H1 (cell line): ENCODE measurements around the gene EFHC1. TPM values are rescaled to one million over a fixed set of nuclear protein-coding genes. Genes with fewer than 3 reads are reported as not detected.
A peak's percentile ranks its signal among the peaks of the same experiment; 100 is the strongest.

ENCODE experiments used
- CTCF ChIA-PET: fragments of 300-600 bp; sonication (Branson Sonifier 250); formaldehyde crosslinking; loops from one replicate; lab custom pipeline; 2021; ENCODE audit not compliant: partially characterized antibody; lab: Charles Lee
- POLR2A ChIA-PET: fragments of 300-600 bp; sonication (Branson Sonifier 250); formaldehyde crosslinking; loops from one replicate; lab custom pipeline; 2021; ENCODE audit warnings: inconsistent platforms; ENCODE audit not compliant: partially characterized antibody; lab: Charles Lee
- DNase-seq, 2 experiments: peaks; one replicate each; pipeline versions ENCODE4 v3.0.0 to v3.0.0-alpha.2; 2010 to 2022; ENCODE audit warnings: low spot score in 2 of 2, low read depth in 1 of 2, mixed read lengths in 1 of 2
- FAIRE-seq: peaks from 2 replicates; lab custom pipeline; 2011; peaks lifted over from hg19 to GRCh38; lab: Jason Lieb, UNC
- H2AFZ ChIP-seq: 2 replicates; pipeline ENCODE4 v1.8.1; 2012; ENCODE audit warnings: low read length, inconsistent platforms
- H2AK5ac ChIP-seq: 2 replicates; pipeline ENCODE4 v1.6.1; 2013; ENCODE audit warnings: low read depth, low read length
- H2BK120ac ChIP-seq: replicated peaks from 2 replicates; pipeline ENCODE3; 2013; ENCODE audit warnings: low read depth, low read length, inconsistent platforms
- H2BK12ac ChIP-seq: 2 replicates; pipeline ENCODE4 v1.6.1; 2013; ENCODE audit warnings: low read depth, low read length
- H2BK15ac ChIP-seq: 2 replicates; pipeline ENCODE4 v1.6.1; 2013; ENCODE audit warnings: low read length
- H2BK20ac ChIP-seq: 2 replicates; pipeline ENCODE4 v1.6.1; 2013; ENCODE audit warnings: low read length
- H2BK5ac ChIP-seq: 2 replicates; pipeline ENCODE4 v1.6.1; 2013; ENCODE audit warnings: low read depth, low read length
- H3K14ac ChIP-seq: 2 replicates; pipeline ENCODE4 v1.6.1; 2013; ENCODE audit warnings: inconsistent platforms; ENCODE audit not compliant: insufficient read length
- H3K18ac ChIP-seq: 2 replicates; pipeline ENCODE4 v1.6.1; 2013; ENCODE audit warnings: low read length; ENCODE audit errors: extremely low read depth
- H3K23ac ChIP-seq: 2 replicates; pipeline ENCODE4 v1.6.1; 2013; ENCODE audit warnings: inconsistent platforms; ENCODE audit not compliant: insufficient read length
- H3K23me2 ChIP-seq: 2 replicates; pipeline ENCODE4 v1.6.1; 2013; ENCODE audit warnings: low read depth, low read length
- H3K27ac ChIP-seq: 2 replicates; pipeline ENCODE4 v1.6.1; 2011; ENCODE audit warnings: low read depth, low read length, inconsistent platforms
- H3K27me3 ChIP-seq, 4 experiments: replicated peaks in 1 of 4; 1 replicate in 1 of 4; 2 replicates in 3 of 4; pipeline versions ENCODE4 v1.6.1 to v1.8.1; 2011 to 2013; ENCODE audit warnings: low read length in 3 of 4, mild to moderate bottlenecking in 3 of 4, inconsistent platforms in 2 of 4, mixed read lengths in 2 of 4, moderate library complexity in 1 of 4; ENCODE audit not compliant: control insufficient read depth in 3 of 4, insufficient read depth in 3 of 4; ENCODE audit errors: extremely low read depth in 1 of 4
- H3K36me3 ChIP-seq, 4 experiments: 2 replicates each; pipeline versions ENCODE4 v1.6.1 to v1.8.1; 2011 to 2013; ENCODE audit warnings: mild to moderate bottlenecking in 4 of 4, low read length in 3 of 4, moderate library complexity in 2 of 4, control low read depth in 1 of 4, inconsistent platforms in 1 of 4; ENCODE audit not compliant: insufficient read depth in 4 of 4, control insufficient read depth in 2 of 4
- H3K4ac ChIP-seq: replicated peaks from 2 replicates; pipeline ENCODE3; 2013; ENCODE audit warnings: low read length, low read depth, mixed read lengths, inconsistent platforms; ENCODE audit not compliant: insufficient read length
- H3K4me1 ChIP-seq, 4 experiments: replicated peaks in 1 of 4; 1 replicate in 1 of 4; 2 replicates in 3 of 4; pipeline versions ENCODE4 v1.6.1 to v1.8.1; 2011 to 2013; ENCODE audit warnings: low read length in 3 of 4, inconsistent platforms in 2 of 4, mixed read lengths in 1 of 4; ENCODE audit not compliant: insufficient read depth in 4 of 4, control insufficient read depth in 3 of 4
- H3K4me2 ChIP-seq, 2 experiments: 2 replicates each; pipeline versions ENCODE4 v1.6.1 to v1.8.1; 2011 to 2013; ENCODE audit warnings: low read depth in 2 of 2, low read length in 2 of 2, control low read depth in 1 of 2, inconsistent platforms in 1 of 2, mild to moderate bottlenecking in 1 of 2; ENCODE audit not compliant: insufficient read depth in 1 of 2
- H3K4me3 ChIP-seq, 4 experiments: fragments of 200-600, 300-600 bp in 1 of 4; sonication (generic), shearing (Covaris generic), sonication (Bioruptor Twin) in 1 of 4; 2 replicates each; pipeline versions ENCODE4 v1.5.1 to v1.8.1; 2011 to 2016; ENCODE audit warnings: low read length in 4 of 4, low read depth in 3 of 4, control low read depth in 2 of 4, inconsistent platforms in 2 of 4, mild to moderate bottlenecking in 2 of 4, mixed read lengths in 1 of 4, moderate library complexity in 1 of 4; ENCODE audit not compliant: insufficient read depth in 2 of 4; ENCODE audit errors: extremely low read depth in 1 of 4
- H3K56ac ChIP-seq: replicated peaks from 2 replicates; pipeline ENCODE3; 2013; ENCODE audit warnings: low read depth, mild to moderate bottlenecking, mixed read lengths, low read length, inconsistent platforms; ENCODE audit not compliant: insufficient read length
- H3K79me1 ChIP-seq: 2 replicates; pipeline ENCODE4 v1.6.1; 2013; ENCODE audit warnings: low read depth, low read length, control low read depth
- H3K79me2 ChIP-seq, 2 experiments: 2 replicates each; pipeline versions ENCODE4 v1.6.1 to v1.8.1; 2012 to 2013; ENCODE audit warnings: low read length in 2 of 2, mild to moderate bottlenecking in 2 of 2, inconsistent platforms in 1 of 2; ENCODE audit not compliant: insufficient read depth in 2 of 2, control insufficient read depth in 1 of 2
- H3K9ac ChIP-seq, 4 experiments: replicated peaks in 1 of 4; 1 replicate in 1 of 4; 2 replicates in 3 of 4; pipeline versions ENCODE4 v1.6.1 to v1.8.1; 2011 to 2013; ENCODE audit warnings: low read depth in 3 of 4, low read length in 3 of 4, control low read depth in 2 of 4, mild to moderate bottlenecking in 2 of 4, moderate library complexity in 2 of 4, inconsistent platforms in 1 of 4; ENCODE audit errors: extremely low read depth in 1 of 4
- H3K9me3 ChIP-seq, 2 experiments: 2 replicates each; pipeline versions ENCODE4 v1.6.1 to v1.8.1; 2012 to 2013; ENCODE audit warnings: mild to moderate bottlenecking in 2 of 2, moderate library complexity in 2 of 2, control low read depth in 1 of 2, inconsistent platforms in 1 of 2, low read depth in 1 of 2, low read length in 1 of 2, mixed read lengths in 1 of 2; ENCODE audit not compliant: insufficient read depth in 2 of 2
- H4K20me1 ChIP-seq, 2 experiments: replicated peaks in 1 of 2; 2 replicates each; pipeline versions ENCODE3 to v1.8.1; 2011 to 2013; ENCODE audit warnings: inconsistent platforms in 2 of 2, low read length in 2 of 2, mild to moderate bottlenecking in 1 of 2; ENCODE audit not compliant: insufficient read depth in 2 of 2, control insufficient read depth in 1 of 2
- H4K5ac ChIP-seq: 2 replicates; pipeline ENCODE4 v1.6.1; 2013; ENCODE audit warnings: low read length, low read depth, mixed read lengths, inconsistent platforms; ENCODE audit not compliant: insufficient read length
- H4K8ac ChIP-seq: 2 replicates; pipeline ENCODE4 v1.8.0; 2013; ENCODE audit warnings: mild to moderate bottlenecking, moderate library complexity, low read length, inconsistent platforms; ENCODE audit not compliant: insufficient read depth; ENCODE audit errors: extremely low read depth
- H4K91ac ChIP-seq: replicated peaks from 2 replicates; pipeline ENCODE3; 2013; ENCODE audit warnings: low read length, mixed read lengths, inconsistent platforms; ENCODE audit not compliant: insufficient read length
- CBX5 ChIP-seq: fragments of 300-800, 300-1000 bp; sonication (generic); IDR thresholded peaks from 2 replicates; pipeline ENCODE4 v1.7.1; 2016; ENCODE audit warnings: antibody characterized with exemption, low read length, low read depth
- EZH2 ChIP-seq: fragments of 200-600 bp; sonication (generic); IDR thresholded peaks from 2 replicates; pipeline ENCODE4 v1.7.1; 2012; ENCODE audit warnings: low read depth, mild to moderate bottlenecking, moderate library complexity, low read length, inconsistent platforms; ENCODE audit not compliant: severe bottlenecking
- KDM4A ChIP-seq: IDR thresholded peaks from one replicate; pipeline ENCODE4 v1.7.1; 2012; ENCODE audit warnings: low read depth, mild to moderate bottlenecking, moderate library complexity, low read length, inconsistent platforms; ENCODE audit not compliant: severe bottlenecking
- KDM5A ChIP-seq: fragments of 200-600 bp; IDR thresholded peaks from 2 replicates; pipeline ENCODE4 v1.7.1; 2012; ENCODE audit warnings: mild to moderate bottlenecking, low read length, inconsistent platforms, mixed read lengths
- NANOG ChIP-seq: IDR thresholded peaks from 2 replicates; pipeline ENCODE4 v1.6.1; 2011; ENCODE audit warnings: low read length, low read depth, mild to moderate bottlenecking, inconsistent platforms; ENCODE audit not compliant: insufficient read depth, poor library complexity, severe bottlenecking
- RFX5 ChIP-seq: IDR thresholded peaks from 2 replicates; pipeline ENCODE4 v1.6.1; 2011; ENCODE audit warnings: low read depth, low read length, improper control_type of control experiment, borderline replicate concordance
- SIN3A ChIP-seq, 2 experiments: IDR thresholded peaks in 1 of 2; conservative IDR thresholded peaks in 1 of 2; 2 replicates each; pipeline ENCODE4 v1.6.1; 2011 to 2012; ENCODE audit warnings: low read length in 2 of 2, improper control_type of control experiment in 1 of 2, low read depth in 1 of 2, mild to moderate bottlenecking in 1 of 2
- SP2 ChIP-seq: IDR thresholded peaks from 2 replicates; pipeline ENCODE4 v1.6.1; 2012; ENCODE audit warnings: mild to moderate bottlenecking, low read length, inconsistent platforms
- WGBS, 2 experiments: shearing (Covaris generic) in 1 of 2; methylation state at CpG; one replicate each; pipeline versions ENCODE4 v1.1.6 to v1.1.7; 2013 to 2015; ENCODE audit warnings: low lambda C conversion rate in 2 of 2, mixed read lengths in 2 of 2, inconsistent platforms in 1 of 2, low coverage in 1 of 2, missing lambda C conversion rate in 1 of 2; ENCODE audit not compliant: insufficient replicate concordance in 2 of 2, insufficient coverage in 1 of 2, insufficient read length in 1 of 2; ENCODE audit errors: extremely low coverage in 1 of 2, missing lambda C conversion rate in 1 of 2; 5-methylcytosine and 5-hydroxymethylcytosine counted together
- polyA plus RNA-seq, 7 experiments: library from polyadenylated mRNA; depleted of rRNA in 3 of 7; stranded (reverse) in 5 of 7; unstranded in 2 of 7; fragments of >200 nt in 5 of 7; fragments of 200-250 nt in 2 of 7; gene quantifications; 1 replicate in 5 of 7; 2 replicates in 1 of 7; 4 replicates in 1 of 7; pipeline versions ENCODE4 v1.2.1 to v1.2.3, GENCODE V29; 2011 to 2013; ENCODE audit warnings: missing spikeins in 2 of 7, mixed read lengths in 2 of 7
- total RNA-seq: library from RNA; stranded (reverse); fragmentation: NEBNext Ultra II Directional; extraction: Animal tissue kit (Norgen Biotek cat#: 25700); gene quantifications from 2 replicates; pipeline ENCODE4 v1.2.1, GENCODE V29; 2021

EFHC1 gene
- total and polyA plus RNA-seq, 2 of the 8 experiments (the other 6 are each of a cell fraction or from before 2014, with no cell fraction given) = 10.5 to 16.4 TPM

- Histone ChIP-seq H3K4ac (no peak overlapping the region), H4K20me1 (no peaks in the 10 kb centered on the region), H3K4me1 (peaks cover 0 to 2% (median 0%) of the 10 kb centered on the region in 4 experiments; a peak in 1 of 7 replicates), H4K8ac (no peak overlapping the region), H2BK120ac (no peak overlapping the region), H3K23ac (no peak overlapping the region), H3K9me3 (no peaks in the 10 kb centered on the region), H3K56ac (no peak overlapping the region), H2BK15ac (no peak overlapping the region), H3K36me3 (no peaks in the 10 kb centered on the region), H3K79me2 (no peaks in the 10 kb centered on the region), H3K27me3 (no peaks in the 10 kb centered on the region), H3K23me2 (no peaks in the 10 kb centered on the region), H3K14ac (no peak overlapping the region), H2BK20ac (no peak overlapping the region), H3K79me1 (no peaks in the 10 kb centered on the region), H2AFZ (no peak overlapping the region), H4K91ac (no peak overlapping the region), H4K5ac (no peak overlapping the region), H3K4me2 (no peak overlapping the region), H2BK12ac (no peak overlapping the region), H2AK5ac (no peak overlapping the region), H3K9ac (no peak overlapping the region), H3K27ac (no peak overlapping the region), H3K4me3 (no peak overlapping the region), H2BK5ac (no peak overlapping the region), H3K18ac (no peak overlapping the region)
- ChIA-PET CTCF (interaction anchor here (1.2 to 2.9 kb wide), 3 partner anchors 10 to 166 kb away, joined by 3 to 9 read pairs (median 3); no protein-coding TSS in a partner anchor), POLR2A (no interaction called here)
- TF ChIP-seq CBX5 (no peak), RFX5 (no peak), KDM5A (no peak), KDM4A (no peak), SIN3A (conservative IDR thresholded peaks at IDR 0.05 in 1 of 2, IDR thresholded peaks at IDR 0.05 in 1 of 2; ENCODE audit: low read depth in 1 of 2, low read length in 2 of 2) (no peak), NANOG (no peak), SP2 (no peak), EZH2 (no peak)
- DNase-seq (peak in 1 of 2 experiments; percentile 16), FAIRE-seq (no peak)
- 88% methylated on average over 2 of the region's 2 CpGs; no CpG with 5 or more reads in 1 of the 2 experiments for WGBS, 2 experiments
Observed at GRCh38 chr6:52496631-52497030, 76.5 kb downstream of the EFHC1 start.
